Esophagus muscularis mucosa (tissue), 4 donors: ENCODE results near the gene COG8. TPM values are rescaled to one million over a fixed set of nuclear protein-coding genes. Genes with fewer than 3 reads are reported as not detected.

Source experiments
- DNase-seq: peaks from one replicate; pipeline ENCODE4 v3.0.0-alpha.2; 2017; ENCODE audit errors: extremely low spot score
- H3K27ac ChIP-seq, 4 donors: fragments of 200-600 bp; sonication (generic); replicated peaks in 1 of 4; 1 replicate in 3 of 4; 2 replicates in 1 of 4; pipeline ENCODE4 v1.5.1; 2016 to 2019; ENCODE audit warnings: mild to moderate bottlenecking in 1 of 4
- H3K27me3 ChIP-seq, 4 donors: fragments of 200-600 bp; sonication (generic); one replicate each; pipeline versions ENCODE4 v1.5.1 to v1.6.0; 2016 to 2019
- H3K36me3 ChIP-seq, 4 donors: fragments of 200-600 bp; sonication (generic); one replicate each; pipeline ENCODE4 v1.5.1; 2016 to 2019
- H3K4me1 ChIP-seq, 4 donors: fragments of 200-600 bp; sonication (generic); one replicate each; pipeline ENCODE4 v1.5.1; 2016 to 2019
- H3K4me3 ChIP-seq, 4 donors: fragments of 200-600 bp; sonication (generic); 1 replicate in 2 of 4; 2 replicates in 2 of 4; pipeline ENCODE4 v1.5.1; 2016 to 2019; ENCODE audit warnings: mild to moderate bottlenecking in 4 of 4, moderate library complexity in 1 of 4
- H3K9me3 ChIP-seq, 4 donors: fragments of 200-600 bp; sonication (generic); 1 replicate in 3 of 4; 2 replicates in 1 of 4; pipeline ENCODE4 v1.5.1; 2016 to 2019
- CTCF ChIP-seq, 3 experiments: fragments of 200-600 bp in 2 of 3; fragments of 450-650 bp in 1 of 3; sonication (generic) in 2 of 3; IDR thresholded peaks; one replicate each; pipeline ENCODE4 v1.5.1; 2017 to 2019; ENCODE audit warnings: antibody characterized with exemption in 3 of 3, mild to moderate bottlenecking in 2 of 3, moderate library complexity in 1 of 3
- EP300 ChIP-seq: sonication (generic); formaldehyde crosslinking; IDR thresholded peaks from one replicate; pipeline ENCODE4 v1.6.1; 2017; ENCODE audit warnings: antibody characterized with exemption
- POLR2A ChIP-seq: fragments of 450-650 bp; IDR thresholded peaks from one replicate; pipeline ENCODE4 v1.6.1; 2017; ENCODE audit warnings: antibody characterized with exemption, moderate library complexity, mild to moderate bottlenecking, low read depth
- POLR2AphosphoS5 ChIP-seq, 2 donors: sonication (generic); formaldehyde crosslinking; IDR thresholded peaks; one replicate each; pipeline ENCODE4 v1.6.1; 2017; ENCODE audit warnings: antibody characterized with exemption in 2 of 2
- WGBS: methylation state at CpG from one replicate; pipeline ENCODE4 v1.1.5; 2018; 5-methylcytosine and 5-hydroxymethylcytosine counted together
- intact Hi-C: fragments of 100-400 bp; cut with DNase I; formaldehyde crosslinking; loops from one replicate; pipeline ENCODE4 v1.15.1; 2023
- total RNA-seq, 4 donors: library from RNA; depleted of rRNA; stranded (reverse); fragments of >200 nt; gene quantifications; one replicate each; pipeline versions ENCODE4 v1.1.0 to v1.2.1, GENCODE V29; 2016

Gene COG8
- total RNA-seq, 4 donors from 2014 or later, result 26.3 to 56.7 (median 46.0) TPM

GRCh38 chr16:69381231-69381630 is 41.9 kb upstream of the COG8 start:
- TF ChIP-seq CTCF (IDR thresholded peaks at IDR 0.05) (no peak), POLR2AphosphoS5 (IDR thresholded peaks at IDR 0.05) (no peak), EP300 (no peak), POLR2A (no peak)
- no peak for DNase-seq
- H3K27me3 ChIP-seq, result no peaks in the 10 kb centered on the region
- H3K27ac ChIP-seq, result no peak overlapping the region
- WGBS, result 57% methylated on average over 2 of the region's 2 CpGs
- intact Hi-C loops, result no loop called here
- no peak overlapping the region for H3K4me3 ChIP-seq
- peaks cover 18 to 79% (median 48%) of the 10 kb centered on the region in 4 donors for H3K36me3 ChIP-seq
- H3K9me3 ChIP-seq, result no peaks in the 10 kb centered on the region
- H3K4me1 ChIP-seq, result peaks cover 0 to 31% (median 18%) of the 10 kb centered on the region in 4 donors

GRCh38 chr16:69378760-69379159 is 39.4 kb upstream of the COG8 start:
- no peaks in the 10 kb centered on the region for H3K9me3 ChIP-seq
- H3K27ac ChIP-seq, result no peak overlapping the region
- no peak for DNase-seq
- peaks cover 0 to 13% (median 5%) of the 10 kb centered on the region in 4 donors for H3K4me1 ChIP-seq
- 63% methylated on average over 1 of the region's 1 CpG for WGBS
- TF ChIP-seq EP300 (no peak), POLR2A (no peak), POLR2AphosphoS5 (IDR thresholded peaks at IDR 0.05) (no peak), CTCF (IDR thresholded peaks at IDR 0.05) (no peak)
- intact Hi-C loops, result no loop called here
- H3K27me3 ChIP-seq, result no peaks in the 10 kb centered on the region
- H3K4me3 ChIP-seq, result no peak overlapping the region
- H3K36me3 ChIP-seq, result peaks cover 18 to 87% (median 60%) of the 10 kb centered on the region in 4 donors

GRCh38 chr16:69378036-69378435 is 38.7 kb upstream of the COG8 start:
- Histone ChIP-seq H3K36me3 (peaks cover 16 to 87% (median 62%) of the 10 kb centered on the region in 4 donors), H3K27ac (no peak overlapping the region), H3K4me1 (peaks cover 0 to 7% (median 1%) of the 10 kb centered on the region in 4 donors), H3K27me3 (no peaks in the 10 kb centered on the region), H3K9me3 (no peaks in the 10 kb centered on the region), H3K4me3 (no peak overlapping the region)
- TF ChIP-seq CTCF (IDR thresholded peaks at IDR 0.05) (no peak), POLR2A (no peak), EP300 (no peak), POLR2AphosphoS5 (IDR thresholded peaks at IDR 0.05) (no peak)
- no peak for DNase-seq
- 82% methylated on average over 1 of the region's 1 CpG for WGBS
- intact Hi-C loops, result no loop called here

- Histone ChIP-seq H3K27ac (no peak overlapping the region), H3K4me1 (peaks cover 0 to 7% (median 0%) of the 10 kb centered on the region in 4 donors), H3K4me3 (no peak overlapping the region), H3K9me3 (no peaks in the 10 kb centered on the region), H3K36me3 (peaks cover 14 to 87% (median 62%) of the 10 kb centered on the region in 4 donors), H3K27me3 (no peaks in the 10 kb centered on the region)
- intact Hi-C loops, result no loop called here
- no peak for DNase-seq
- WGBS, result 95% methylated on average over 10 of the region's 10 CpGs
- TF ChIP-seq EP300, result no peak
These were observed 37.2 kb upstream of the COG8 start for GRCh38 chr16:69376393-69377059.

GRCh38 chr16:69373019-69373418 is 33.7 kb upstream of the COG8 start:
- no peaks in the 10 kb centered on the region for H3K9me3 ChIP-seq
- no peaks in the 10 kb centered on the region for H3K4me1 ChIP-seq
- no peak for DNase-seq
- H3K27me3 ChIP-seq, result no peaks in the 10 kb centered on the region
- H3K27ac ChIP-seq, result no peak overlapping the region
- WGBS, result 80% methylated on average over 1 of the region's 1 CpG
- peaks cover 36 to 87% (median 70%) of the 10 kb centered on the region in 4 donors for H3K36me3 ChIP-seq
- TF ChIP-seq EP300 (no peak), CTCF (IDR thresholded peaks at IDR 0.05) (no peak), POLR2A (no peak), POLR2AphosphoS5 (IDR thresholded peaks at IDR 0.05) (no peak)
- intact Hi-C loops, result no loop called here
- no peak overlapping the region for H3K4me3 ChIP-seq
